AG09309 (cell line): ENCODE results near the gene TMEM151B.
"Not testable (repeated sequence)": the region's sequence is repeated elsewhere in the genome, so short reads cannot be mapped to it uniquely, and the experiment has no call there.

Experiments
- DNase-seq: peaks from one replicate; pipeline ENCODE4 v3.0.0-alpha.2; 2010; ENCODE audit warnings: low read depth
- H3K4me3 ChIP-seq: 2 replicates; pipeline ENCODE4 v1.5.1; 2011; ENCODE audit warnings: mild to moderate bottlenecking, low read depth, low read length, moderate library complexity; ENCODE audit not compliant: control insufficient read depth
- TF ChIP-seq, protein P1 (sequence below): IDR thresholded peaks from 2 replicates; pipeline ENCODE4 v1.5.1; 2011; ENCODE audit warnings: mild to moderate bottlenecking, low read depth, low read length, inconsistent platforms; ENCODE audit not compliant: insufficient read depth, control insufficient read depth; ENCODE audit errors: missing control alignments

TMEM151B gene

DNA sequence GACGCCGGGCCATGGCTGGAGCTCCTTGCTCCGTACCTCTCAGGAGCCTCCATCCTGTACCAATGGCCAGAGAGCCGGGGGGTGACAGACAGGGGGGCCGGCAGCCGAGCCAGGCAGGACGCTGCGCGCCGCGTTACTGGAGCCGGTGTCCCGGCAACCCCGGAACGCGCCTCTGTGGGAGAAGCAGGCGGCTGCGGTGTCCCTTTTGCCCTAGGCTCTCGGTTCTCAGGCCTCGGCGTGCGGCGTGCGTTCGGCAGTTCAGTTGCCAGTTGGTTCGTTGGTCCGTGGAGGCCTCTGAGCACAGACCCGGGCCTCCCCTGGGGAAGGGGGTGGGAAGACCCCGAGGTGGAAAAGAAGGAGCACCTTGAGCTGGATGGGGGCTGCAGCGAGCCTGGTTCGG, 72.2 kb downstream of the TMEM151B start, which contains the start of gene SPATS1:
SPATS1 (plus strand) TSS at position 162 of the 400 bp plus-strand sequence. CDS start 446 bp downstream, outside the sequence.
- no peak for DNase-seq
- TF ChIP-seq, protein P1, sequence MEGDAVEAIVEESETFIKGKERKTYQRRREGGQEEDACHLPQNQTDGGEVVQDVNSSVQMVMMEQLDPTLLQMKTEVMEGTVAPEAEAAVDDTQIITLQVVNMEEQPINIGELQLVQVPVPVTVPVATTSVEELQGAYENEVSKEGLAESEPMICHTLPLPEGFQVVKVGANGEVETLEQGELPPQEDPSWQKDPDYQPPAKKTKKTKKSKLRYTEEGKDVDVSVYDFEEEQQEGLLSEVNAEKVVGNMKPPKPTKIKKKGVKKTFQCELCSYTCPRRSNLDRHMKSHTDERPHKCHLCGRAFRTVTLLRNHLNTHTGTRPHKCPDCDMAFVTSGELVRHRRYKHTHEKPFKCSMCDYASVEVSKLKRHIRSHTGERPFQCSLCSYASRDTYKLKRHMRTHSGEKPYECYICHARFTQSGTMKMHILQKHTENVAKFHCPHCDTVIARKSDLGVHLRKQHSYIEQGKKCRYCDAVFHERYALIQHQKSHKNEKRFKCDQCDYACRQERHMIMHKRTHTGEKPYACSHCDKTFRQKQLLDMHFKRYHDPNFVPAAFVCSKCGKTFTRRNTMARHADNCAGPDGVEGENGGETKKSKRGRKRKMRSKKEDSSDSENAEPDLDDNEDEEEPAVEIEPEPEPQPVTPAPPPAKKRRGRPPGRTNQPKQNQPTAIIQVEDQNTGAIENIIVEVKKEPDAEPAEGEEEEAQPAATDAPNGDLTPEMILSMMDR, result no peak
- no peak within 1 kb of the TSS for H3K4me3 ChIP-seq

DNA sequence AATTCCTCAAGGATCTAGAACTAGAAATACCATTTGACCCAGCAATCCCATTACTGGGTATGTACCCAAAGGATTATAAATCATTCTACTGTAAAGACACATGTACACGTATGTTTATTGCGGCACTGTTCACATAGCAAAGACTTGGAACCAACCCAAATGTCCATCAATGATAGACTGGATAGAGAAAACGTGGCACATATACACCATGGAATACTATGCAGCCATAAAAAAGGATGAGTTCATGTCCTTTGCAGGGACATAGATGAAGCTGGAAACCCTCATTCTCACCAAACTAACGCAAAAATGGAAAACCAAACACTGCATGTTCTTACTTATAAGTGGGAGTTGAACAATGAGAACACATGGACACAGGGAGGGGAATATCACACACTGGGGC, 76.6 kb downstream of the TMEM151B start:
- not testable (repeated sequence) for DNase-seq, H3K4me3 ChIP-seq

DNA sequence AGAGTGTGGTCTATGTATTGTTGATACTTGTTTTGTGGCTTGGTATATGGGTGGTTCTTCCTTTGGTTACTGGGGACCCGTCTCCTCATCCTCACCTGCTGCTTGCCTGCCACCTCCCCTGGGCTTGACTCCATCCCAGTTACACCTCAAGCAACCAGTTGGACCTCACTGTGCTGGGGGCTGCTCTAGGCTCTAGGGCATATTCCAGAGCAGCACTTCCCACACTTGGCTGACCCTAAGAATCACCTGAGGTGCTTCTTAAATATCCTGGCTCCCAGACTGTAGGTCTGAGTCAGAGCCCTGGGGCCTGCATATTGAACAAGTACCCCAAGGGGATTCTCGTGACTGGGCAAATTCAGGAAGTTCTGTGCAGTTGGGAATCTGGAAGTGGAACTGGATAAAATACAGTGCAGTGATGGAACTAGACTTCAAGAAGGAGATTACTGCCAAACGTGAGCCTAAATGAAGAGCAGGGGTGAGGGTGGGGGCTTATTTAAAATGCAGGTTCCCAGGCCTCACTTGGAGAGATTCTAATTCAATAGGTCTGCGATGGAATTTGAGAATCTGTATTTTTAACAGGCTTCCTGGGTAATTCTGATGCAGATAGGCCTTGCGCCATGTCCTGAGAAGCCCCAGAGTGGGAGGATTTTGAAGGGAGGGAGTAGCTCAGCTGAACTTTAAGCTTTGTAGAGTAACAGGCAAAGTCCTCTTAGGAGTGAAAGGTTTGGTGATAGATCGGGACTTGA, 79.8 kb downstream of the TMEM151B start:
- H3K4me3 ChIP-seq, result no peak overlapping the region
- no peak for DNase-seq
- TF ChIP-seq, protein P1, result no peak

DNA sequence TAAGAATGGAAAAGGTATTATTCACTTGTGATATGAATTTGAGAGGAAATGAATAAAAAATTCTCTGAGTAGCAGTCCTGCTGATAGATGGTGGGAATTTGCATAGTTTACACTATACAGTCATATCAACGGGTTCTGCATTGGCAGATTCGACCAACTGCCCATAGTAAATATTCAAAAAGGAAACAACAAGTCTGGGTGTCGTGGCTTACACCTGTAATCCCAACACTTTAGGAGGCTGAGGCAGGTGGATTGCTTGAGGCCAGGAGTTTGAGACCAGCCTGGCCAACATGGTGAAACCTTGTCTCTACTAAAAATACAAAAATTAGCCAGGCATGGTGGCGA, 80.4 kb downstream of the TMEM151B start:
- not testable (repeated sequence) for H3K4me3 ChIP-seq, DNase-seq

DNA sequence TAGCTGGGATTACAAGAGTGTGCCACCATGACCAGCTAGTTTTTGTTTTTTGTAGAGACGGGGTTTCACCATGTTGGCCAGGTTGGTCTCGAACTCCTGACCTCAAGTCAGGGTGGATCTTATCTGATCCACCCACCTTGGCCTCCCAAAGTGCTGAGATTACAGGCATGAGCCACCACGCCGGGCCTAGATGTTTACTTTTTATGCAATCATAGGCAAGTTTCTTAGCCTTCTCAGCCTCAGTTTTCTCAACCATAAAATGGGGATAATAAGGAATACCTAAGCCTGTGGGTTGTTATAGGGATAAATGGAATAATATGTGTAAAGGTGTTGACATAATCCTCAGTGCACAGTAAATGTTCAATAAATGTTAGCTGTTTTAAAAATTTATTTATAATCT, 82.0 kb downstream of the TMEM151B start:
- TF ChIP-seq, protein P1, result no peak
- DNase-seq, result no peak

DNA sequence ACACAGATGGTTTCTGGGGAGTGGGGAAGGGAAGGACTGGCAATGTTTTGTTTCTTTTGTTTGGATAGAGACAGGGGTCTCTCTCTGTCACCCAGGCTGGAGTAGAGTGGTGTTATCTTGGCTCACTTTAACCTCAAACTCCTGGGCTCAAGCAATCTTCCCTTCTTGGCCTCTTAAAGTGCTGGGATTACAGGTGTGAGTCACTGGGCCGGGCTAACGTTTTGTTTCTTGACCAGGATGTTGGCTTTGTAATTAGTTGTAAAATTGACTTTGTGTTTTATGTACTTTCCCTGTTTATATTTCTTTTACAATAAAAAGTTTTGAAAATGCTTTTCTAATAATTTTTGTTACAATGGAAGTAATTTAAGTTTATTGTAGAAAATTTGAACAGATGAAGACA, 83.1 kb downstream of the TMEM151B start:
- DNase-seq, result no peak
- TF ChIP-seq, protein P1, result no peak
- no peak overlapping the region for H3K4me3 ChIP-seq

More for the DNA sequence above, 82.0 kb downstream of the TMEM151B start:
- H3K4me3 ChIP-seq, result no peak overlapping the region

DNA sequence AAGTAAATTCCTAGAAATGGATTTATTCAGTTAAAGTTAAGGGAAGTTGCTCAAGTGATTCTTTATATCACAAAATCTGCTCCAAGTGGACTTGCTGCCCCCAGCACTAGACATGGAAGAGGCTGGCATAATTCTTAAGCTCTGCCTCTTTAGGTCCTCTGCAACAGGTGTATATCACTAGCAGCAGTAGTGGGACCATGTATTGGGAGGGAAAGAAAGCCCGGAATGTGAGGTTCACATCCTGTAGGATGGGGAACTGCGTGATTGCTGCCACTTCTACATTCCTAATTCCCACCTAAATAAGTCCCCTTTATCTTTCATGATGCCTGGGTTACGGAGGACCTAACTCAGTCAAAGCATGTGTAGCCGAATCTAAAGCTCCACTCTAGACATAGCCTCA, 85.4 kb downstream of the TMEM151B start:
- H3K4me3 ChIP-seq, result no peak overlapping the region
- TF ChIP-seq, protein P1, result no peak
- no peak for DNase-seq

DNA sequence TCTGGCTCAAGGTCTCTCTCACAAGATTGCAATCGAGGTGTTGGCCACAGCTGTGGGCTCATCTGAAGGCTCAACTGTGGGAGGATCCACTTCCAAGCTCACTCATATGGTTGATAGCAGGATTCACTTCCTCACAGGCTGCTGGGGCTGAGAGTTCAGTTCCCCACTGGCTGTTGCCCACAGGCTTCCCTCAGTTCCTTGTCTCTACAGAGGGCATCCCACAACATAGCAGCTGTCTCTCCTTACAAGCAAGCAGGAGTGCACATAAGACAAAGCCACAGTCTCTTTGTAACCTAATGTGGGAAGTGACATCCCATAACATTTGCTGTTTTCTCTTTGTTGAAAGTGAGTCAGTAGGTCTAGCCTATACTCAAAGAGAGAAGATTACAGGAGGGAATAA, 86.2 kb downstream of the TMEM151B start:
- TF ChIP-seq, protein P1, result no peak
- DNase-seq, result no peak
- H3K4me3 ChIP-seq, result no peak overlapping the region
